OCI-LY3 (cell line): ENCODE measurements around the gene NTHL1.

Experiments used
- CTCF ChIP-seq: fragments of 200-600, 300-600 bp; sonication (generic); IDR thresholded peaks from 2 replicates; pipeline ENCODE4 v1.5.1; 2014; ENCODE audit warnings: antibody characterized with exemption, low read length, low read depth
- EZH2phosphoT487 ChIP-seq: fragments of 200-600 bp; shearing (Covaris generic); IDR thresholded peaks from 2 replicates; pipeline ENCODE4 v1.6.1; 2018; ENCODE audit warnings: antibody characterized with exemption, mixed run types, low read depth

- TF ChIP-seq CTCF (no peak), EZH2phosphoT487 (no peak)
Measured at GRCh38 chr16:2061526-2061925, 13.9 kb upstream of the NTHL1 start.
